Measurements from ENCODE around the gene TMPRSS7. TPM values are rescaled to one million over a fixed set of nuclear protein-coding genes. Genes with fewer than 3 reads are reported as not detected.

The TMPRSS7 gene
- total RNA-seq, 2 donors from 2014 or later: not detected

- no peak for DNase-seq (ENCODE audit: low spot score)
- no peak for TF ChIP-seq CTCF (IDR thresholded peaks at IDR 0.05)
- Histone ChIP-seq H3K9me3 (no peaks in the 10 kb centered on the region), H3K27ac (no peak overlapping the region), H3K4me1 (ENCODE audit: control insufficient read depth in 1 of 2, low read depth in 2 of 2) (peaks cover 3 to 30% of the 10 kb centered on the region in 2 donors), H3K36me3 (no peaks in the 10 kb centered on the region), H3K27me3 (replicated peaks; ENCODE audit: insufficient read depth) (no peaks in the 10 kb centered on the region), H3K4me3 (no peak overlapping the region)
- ATAC-seq (ENCODE audit: insufficient number of reproducible peaks, low FRiP score, low read depth): no peak
Measured at GRCh38 chr3:112007633-112008032, 26.9 kb upstream of the TMPRSS7 start.

GRCh38 chr3:112009670-112010069, 24.9 kb upstream of the TMPRSS7 start:
- no peak for TF ChIP-seq CTCF (IDR thresholded peaks at IDR 0.05)
- Histone ChIP-seq H3K4me3 (no peak overlapping the region), H3K9me3 (no peaks in the 10 kb centered on the region), H3K4me1 (ENCODE audit: control insufficient read depth in 1 of 2, low read depth in 2 of 2) (peaks cover 3 to 38% of the 10 kb centered on the region in 2 donors), H3K27ac (no peak overlapping the region), H3K36me3 (no peaks in the 10 kb centered on the region), H3K27me3 (replicated peaks; ENCODE audit: insufficient read depth) (no peaks in the 10 kb centered on the region)
- DNase-seq (ENCODE audit: low spot score): no peak
- ATAC-seq (ENCODE audit: insufficient number of reproducible peaks, low FRiP score, low read depth): no peak

GRCh38 chr3:112010636-112011035, 23.9 kb upstream of the TMPRSS7 start:
- Histone ChIP-seq H3K36me3 (no peaks in the 10 kb centered on the region), H3K27ac (no peak overlapping the region), H3K4me1 (ENCODE audit: control insufficient read depth in 1 of 2, low read depth in 2 of 2) (peaks cover 3 to 38% of the 10 kb centered on the region in 2 donors), H3K27me3 (replicated peaks; ENCODE audit: insufficient read depth) (no peaks in the 10 kb centered on the region), H3K9me3 (no peaks in the 10 kb centered on the region), H3K4me3 (no peak overlapping the region)
- no peak for TF ChIP-seq CTCF (IDR thresholded peaks at IDR 0.05)
- DNase-seq (ENCODE audit: low spot score) (no peak), ATAC-seq (ENCODE audit: insufficient number of reproducible peaks, low FRiP score, low read depth) (no peak)

- no peak overlapping the region for H3K4me3 ChIP-seq
- peaks cover 3 to 38% of the 10 kb centered on the region in 2 donors for H3K4me1 ChIP-seq (ENCODE audit: control insufficient read depth in 1 of 2, low read depth in 2 of 2)
- ATAC-seq (ENCODE audit: insufficient number of reproducible peaks, low FRiP score, low read depth): no peak
- H3K27me3 ChIP-seq (replicated peaks; ENCODE audit: insufficient read depth): no peaks in the 10 kb centered on the region
- no peak overlapping the region for H3K27ac ChIP-seq
- no peaks in the 10 kb centered on the region for H3K9me3 ChIP-seq
- no peak for TF ChIP-seq CTCF (IDR thresholded peaks at IDR 0.05)
- no peak for DNase-seq (ENCODE audit: low spot score)
- no peaks in the 10 kb centered on the region for H3K36me3 ChIP-seq
Measured at GRCh38 chr3:112011376-112011940, 23.1 kb upstream of the TMPRSS7 start.

- no peak overlapping the region for H3K4me3 ChIP-seq
- no peak overlapping the region for H3K27ac ChIP-seq
- DNase-seq (ENCODE audit: low spot score): no peak
- H3K9me3 ChIP-seq: no peaks in the 10 kb centered on the region
- no peaks in the 10 kb centered on the region for H3K36me3 ChIP-seq
- ATAC-seq (ENCODE audit: insufficient number of reproducible peaks, low FRiP score, low read depth): no peak
- no peaks in the 10 kb centered on the region for H3K27me3 ChIP-seq (replicated peaks; ENCODE audit: insufficient read depth)
- peaks cover 3 to 37% of the 10 kb centered on the region in 2 donors for H3K4me1 ChIP-seq (ENCODE audit: control insufficient read depth in 1 of 2, low read depth in 2 of 2)
- no peak for TF ChIP-seq CTCF (IDR thresholded peaks at IDR 0.05)
Measured at GRCh38 chr3:112012205-112012992, 22.1 kb upstream of the TMPRSS7 start.
